Measurements from ENCODE around the gene DMXL1.

- TF ChIP-seq CTCF (IDR thresholded peaks at IDR 0.05) (no peak), POLR2A (IDR thresholded peaks at IDR 0.05) (no peak)
These were observed 3.5 kb downstream of the DMXL1 start for GRCh38 chr5:119074419-119074818.

Data from esophagus squamous epithelium (tissue), 4 donors.